GM19324 (cell line): ENCODE results near the gene DMXL1.

Experiments used
- ATAC-seq: cut with Tn5 transposase; IDR thresholded peaks from one replicate; pipeline ENCODE4 v1.9.1; 2021; ENCODE audit warnings: mild to moderate bottlenecking, moderate library complexity; ENCODE audit not compliant: unreplicated experiment, low FRiP score

Gene DMXL1

GRCh38 chr5:119257613-119258012, 186.7 kb downstream of the DMXL1 start:
- ATAC-seq, result no peak

DNA sequence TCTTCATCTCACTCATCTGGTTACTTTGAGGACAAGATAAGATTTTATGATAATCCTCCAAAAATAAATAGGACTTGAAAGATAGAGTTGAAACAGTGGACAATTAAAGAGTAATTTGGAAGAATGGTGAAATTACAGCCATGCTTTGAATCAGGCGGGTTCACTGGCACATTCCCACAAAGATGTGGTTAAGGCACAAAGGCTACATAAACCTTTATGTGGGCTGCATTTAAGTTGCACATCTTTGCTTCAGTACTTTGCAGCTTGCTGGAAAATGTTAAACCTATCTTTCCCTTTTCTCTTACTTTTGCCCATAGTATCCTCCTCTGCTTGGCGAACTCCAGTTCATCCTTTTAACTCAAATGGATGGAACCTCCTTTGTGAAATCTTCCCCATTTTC, 192.8 kb downstream of the DMXL1 start:
- no peak for ATAC-seq

DNA sequence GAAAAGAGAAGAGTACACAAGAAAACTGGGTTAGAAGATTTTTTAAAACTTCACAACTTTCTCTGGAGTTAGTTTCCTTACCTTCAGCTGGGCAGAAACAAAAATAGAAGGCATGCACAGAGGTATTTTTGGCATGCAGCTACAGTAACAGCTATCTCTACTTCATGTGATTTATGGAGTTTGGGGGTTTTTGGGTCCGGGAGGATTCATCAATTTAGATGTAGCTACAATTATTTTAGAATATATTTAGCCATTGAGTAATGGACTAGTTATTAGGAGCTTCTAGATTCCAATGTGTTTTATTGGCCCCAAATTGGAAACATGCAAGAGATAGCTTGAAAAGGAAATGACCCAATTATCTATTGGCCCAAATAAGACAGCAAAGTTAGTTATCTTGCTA, 193.3 kb downstream of the DMXL1 start:
- no peak for ATAC-seq

DNA sequence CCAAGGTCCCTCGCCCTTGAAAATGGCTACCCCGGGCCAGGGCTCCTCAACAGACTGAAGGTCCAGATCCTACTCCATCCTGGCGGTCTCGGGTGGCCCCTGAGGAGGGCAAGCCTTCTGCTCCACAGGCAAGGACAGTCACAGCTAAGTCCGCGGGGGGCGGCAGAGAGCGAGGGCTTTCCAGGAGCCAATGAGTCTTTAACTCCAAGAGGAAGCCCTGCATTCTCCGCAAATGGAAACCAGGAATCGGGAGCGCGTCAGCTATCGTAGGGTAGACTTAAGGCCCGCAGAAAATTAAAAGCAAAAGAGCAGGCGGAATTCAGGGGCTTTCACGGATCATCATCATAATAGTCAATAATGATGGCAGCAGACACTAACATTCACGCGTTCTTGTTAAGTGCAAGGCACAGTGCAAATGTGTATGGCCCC, 197.1 kb downstream of the DMXL1 start:
- peak; percentile 64 for ATAC-seq

GRCh38 chr5:119268387-119269060, 197.6 kb downstream of the DMXL1 start:
- ATAC-seq, result peak; percentile 92

- ATAC-seq, result peak; percentile 7
Observed at GRCh38 chr5:119269061-119269944, 198.4 kb downstream of the DMXL1 start.

GRCh38 chr5:119270121-119270565, 199.3 kb downstream of the DMXL1 start:
- no peak for ATAC-seq

DNA sequence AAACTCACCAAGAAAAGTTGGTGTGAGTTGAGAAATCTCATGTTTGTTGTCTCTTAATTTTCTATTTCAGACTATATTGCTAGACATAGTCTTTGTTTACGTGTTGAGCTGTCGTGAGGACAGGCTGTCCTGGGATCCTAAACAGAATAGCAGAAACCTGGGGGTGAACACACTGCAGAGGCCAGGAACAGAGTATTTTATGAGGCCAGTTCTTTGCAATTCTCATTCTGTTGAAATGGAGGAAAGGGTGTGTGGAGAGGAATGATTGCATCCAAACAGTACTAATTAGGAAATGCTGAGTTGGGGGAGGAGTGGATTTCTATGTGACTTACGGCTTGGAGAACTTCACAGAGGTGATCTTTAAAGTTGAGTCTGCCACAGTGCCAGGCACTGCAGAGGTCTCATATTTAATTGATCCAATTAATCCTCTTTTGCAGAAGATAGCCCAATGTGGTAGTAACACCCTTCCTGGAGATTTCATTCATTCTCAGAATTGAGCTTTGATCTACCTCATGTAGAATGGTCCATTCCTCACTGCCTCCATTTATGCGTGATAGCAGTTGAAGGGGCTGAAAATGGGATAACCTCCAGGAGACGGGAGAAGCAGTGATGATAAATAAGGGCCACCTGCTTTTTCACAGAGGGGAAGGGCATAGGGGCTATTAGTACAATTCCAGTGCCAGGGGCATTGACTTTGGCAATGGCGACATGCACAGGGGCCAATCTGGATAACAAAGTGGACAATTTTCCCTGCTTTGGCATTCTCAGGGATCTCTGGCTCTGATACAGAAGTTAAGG, 200.3 kb downstream of the DMXL1 start:
- ATAC-seq, result no peak

GRCh38 chr5:119271758-119272730, 201.2 kb downstream of the DMXL1 start:
- ATAC-seq, result no peak

DNA sequence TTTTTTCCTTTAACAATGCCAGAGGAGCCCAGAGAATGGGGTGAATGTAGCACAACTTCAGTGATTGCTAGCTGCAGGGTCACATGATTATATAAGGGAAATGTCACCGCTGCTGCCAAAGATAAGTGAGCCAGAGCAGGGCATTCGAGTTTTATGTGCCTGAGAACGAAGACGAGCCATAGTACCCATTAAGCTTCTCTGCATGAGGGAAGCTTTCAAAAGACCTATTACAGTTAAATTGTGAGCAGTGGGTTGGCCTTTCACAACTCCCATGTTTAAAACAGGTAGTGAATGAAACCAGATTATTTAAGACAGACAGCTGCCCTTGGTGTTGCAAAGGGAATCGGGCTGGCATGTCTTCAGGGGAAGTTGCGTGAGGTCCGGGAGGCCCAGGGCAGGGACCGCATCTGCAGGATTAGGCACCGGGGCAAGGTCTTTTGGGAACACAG, 202.5 kb downstream of the DMXL1 start:
- ATAC-seq, result no peak

DNA sequence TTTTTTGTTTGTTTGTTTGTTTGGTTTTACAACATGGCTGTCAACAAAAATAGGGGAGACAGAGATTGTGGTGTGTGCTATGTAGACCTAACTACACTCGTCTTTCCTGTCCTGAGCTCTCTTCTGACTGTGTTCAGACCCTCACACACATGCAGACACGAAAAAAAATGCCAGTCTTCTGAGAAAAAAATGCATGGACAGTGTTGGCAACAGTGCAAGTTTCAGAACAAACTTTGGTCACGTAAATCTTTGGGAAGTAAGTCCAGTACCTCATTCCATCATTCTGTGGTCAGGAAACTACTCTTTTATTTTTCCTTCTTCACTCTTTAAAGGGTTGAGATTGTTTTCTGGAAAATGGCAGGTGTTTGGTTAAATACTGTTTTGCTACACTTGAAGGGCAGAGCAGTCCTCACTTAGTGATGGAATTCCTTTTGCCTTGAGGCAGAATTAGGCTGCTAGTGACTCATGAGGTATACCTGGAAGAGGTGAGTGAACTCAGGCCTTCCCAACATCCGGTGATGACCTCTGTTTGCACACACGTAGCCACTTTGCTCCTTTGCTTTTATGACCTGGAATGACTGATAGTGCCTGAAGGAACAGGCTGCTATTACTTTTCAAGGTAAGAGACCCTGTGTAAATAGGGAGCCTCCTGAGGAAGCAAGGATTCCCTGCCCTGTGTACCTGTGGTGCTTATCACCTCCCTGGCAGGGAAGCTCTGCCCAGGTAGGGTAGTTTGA, 203.3 kb downstream of the DMXL1 start:
- ATAC-seq, result no peak

DNA sequence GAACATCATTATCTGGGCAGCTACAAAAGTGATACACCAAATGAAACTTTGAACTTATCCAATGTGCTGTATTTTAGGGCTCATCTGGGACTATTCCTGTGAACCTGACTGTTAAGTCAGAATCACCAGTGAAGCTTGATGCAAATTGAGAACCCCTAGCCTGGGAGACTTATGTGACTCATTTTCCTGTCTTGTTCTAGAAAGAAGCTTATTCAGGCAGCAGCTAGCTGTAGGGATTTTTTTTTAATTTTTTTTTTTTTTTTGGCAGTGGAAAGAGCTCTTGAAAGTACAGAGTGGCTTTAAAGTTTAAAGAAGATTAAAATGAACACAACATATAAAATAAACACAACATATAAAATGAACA, 203.9 kb downstream of the DMXL1 start:
- ATAC-seq, result no peak

- no peak for ATAC-seq
Observed at GRCh38 chr5:119275146-119275545, 204.3 kb downstream of the DMXL1 start.

- peak; percentile 87 for ATAC-seq
Observed at GRCh38 chr5:119275601-119276173, 204.8 kb downstream of the DMXL1 start.

DNA sequence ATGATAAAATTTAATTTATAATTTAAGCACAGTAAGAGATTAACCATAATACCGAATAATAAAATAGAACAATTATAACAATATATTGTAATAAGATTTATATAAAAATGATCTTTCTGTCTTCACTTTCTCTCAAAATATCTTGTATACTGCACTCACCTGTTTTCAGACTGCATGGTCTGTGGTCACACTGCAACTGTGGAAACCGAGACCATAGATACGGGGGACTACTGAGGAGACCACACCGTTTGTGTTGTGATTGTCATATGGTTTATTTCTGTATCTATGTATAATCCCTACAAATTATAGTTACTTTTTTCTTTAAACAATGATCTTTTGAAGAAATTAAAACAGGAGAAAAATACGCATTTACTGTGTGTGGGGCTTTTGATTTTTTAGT, 206.1 kb downstream of the DMXL1 start:
- no peak for ATAC-seq

GRCh38 chr5:119279093-119279492, 208.2 kb downstream of the DMXL1 start:
- ATAC-seq, result no peak

- ATAC-seq, result no peak
Observed at GRCh38 chr5:119280380-119280779, 209.5 kb downstream of the DMXL1 start.

DNA sequence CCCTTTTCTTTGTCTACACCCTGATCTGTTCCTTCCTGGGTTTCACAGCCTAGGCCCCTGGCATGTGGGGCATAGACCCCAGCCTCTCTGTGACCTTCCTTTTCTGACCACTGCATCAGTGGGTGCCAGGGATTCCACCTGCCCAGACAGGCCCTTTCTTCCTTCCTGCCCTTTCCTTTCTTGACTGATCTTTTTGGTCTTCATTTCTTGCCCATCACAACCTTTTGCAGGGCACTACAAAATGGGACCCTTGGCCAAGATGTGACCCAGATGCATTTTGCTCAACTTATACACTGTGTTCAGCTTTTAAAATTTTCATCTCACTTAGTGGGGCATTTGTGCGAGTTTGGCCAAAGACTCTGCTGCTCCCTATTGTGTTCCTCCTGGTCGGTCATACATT, 211.7 kb downstream of the DMXL1 start:
- no peak for ATAC-seq

DNA sequence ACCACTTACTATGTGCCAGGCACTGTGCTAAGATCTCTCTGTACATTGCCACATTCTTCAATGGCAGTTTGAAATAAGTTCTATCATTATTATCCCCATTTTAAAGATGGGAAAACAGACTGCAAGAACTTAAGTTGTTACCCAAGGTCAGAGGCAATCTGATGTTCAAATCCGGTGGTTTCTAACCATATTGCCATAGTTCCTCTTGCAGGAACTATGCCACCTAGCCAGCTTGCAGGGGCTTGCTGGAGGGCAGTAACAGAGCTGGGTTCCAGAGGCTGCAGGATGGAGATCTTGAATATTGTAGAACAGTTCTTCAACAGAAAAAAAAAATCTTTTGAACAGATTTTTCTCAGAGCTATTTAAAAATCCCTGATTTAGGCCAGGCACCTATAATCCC, 213.1 kb downstream of the DMXL1 start:
- no peak for ATAC-seq
